ENCODE data around the gene ABTB2. TPM values are rescaled to one million over a fixed set of nuclear protein-coding genes. Genes with fewer than 3 reads are reported as not detected.

The ABTB2 gene
- total and polyA plus RNA-seq, 2 experiments from 2014 or later = 2.6 to 12.1 TPM

DNA sequence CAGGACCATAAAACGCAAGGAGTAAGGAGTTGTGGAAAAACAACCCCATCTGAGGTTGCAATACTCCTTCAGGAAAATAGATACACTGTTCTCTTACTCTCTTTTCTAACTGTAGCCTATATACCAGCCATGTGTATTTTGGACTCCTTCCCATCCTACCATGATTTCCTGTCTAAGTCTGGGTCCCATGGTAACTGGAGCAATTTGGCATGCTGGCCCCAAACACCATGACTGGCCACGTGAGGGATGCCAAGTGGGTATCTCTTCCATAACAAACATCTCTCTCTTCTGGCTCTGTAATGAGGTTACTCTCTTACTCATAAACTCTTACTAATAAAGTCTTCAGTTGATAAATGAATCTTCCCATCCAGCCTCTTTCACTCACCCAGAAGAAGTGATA is 26.5 kb downstream of the ABTB2 start (continued):
- TF ChIP-seq ZNF462 (CRISPR knock-in tag; IDR thresholded peaks at IDR 0.05) = no peak
- no peak for TF ChIP-seq JUNB (IDR thresholded peaks at IDR 0.05; ENCODE audit: unreplicated experiment)
- TF ChIP-seq ETS1 (IDR thresholded peaks at IDR 0.05) = no peak

- DNase-seq (ENCODE audit: low spot score) = no peak
- Mint-ChIP-seq H3K4me3 (no peak overlapping the region), H3K9me3 (no peaks in the 10 kb centered on the region), H3K4me1 (peaks cover 24% of the 10 kb centered on the region), H3K27me3 (ENCODE audit: insufficient read depth, low read depth, poor library complexity) (peaks cover 2% of the 10 kb centered on the region), H3K27ac (no peak overlapping the region), H3K36me3 (ENCODE audit: low read depth) (no peaks in the 10 kb centered on the region)
- no peak overlapping the region for H3K27ac ChIP-seq (ENCODE audit: low read depth)
- peaks cover 10% of the 10 kb centered on the region for H3K4me1 ChIP-seq (ENCODE audit: insufficient read depth)
- H2AFZ ChIP-seq = no peak overlapping the region
- ATAC-seq = no peak
- no peak for TF ChIP-seq ZNF114 (CRISPR knock-in tag; IDR thresholded peaks at IDR 0.05)
- TF ChIP-seq EZH2phosphoT487 (IDR thresholded peaks at IDR 0.05; ENCODE audit: unreplicated experiment) = no peak
- TF ChIP-seq STAT1 (IDR thresholded peaks at IDR 0.05; ENCODE audit: unreplicated experiment) = no peak
- TF ChIP-seq, protein P1, sequence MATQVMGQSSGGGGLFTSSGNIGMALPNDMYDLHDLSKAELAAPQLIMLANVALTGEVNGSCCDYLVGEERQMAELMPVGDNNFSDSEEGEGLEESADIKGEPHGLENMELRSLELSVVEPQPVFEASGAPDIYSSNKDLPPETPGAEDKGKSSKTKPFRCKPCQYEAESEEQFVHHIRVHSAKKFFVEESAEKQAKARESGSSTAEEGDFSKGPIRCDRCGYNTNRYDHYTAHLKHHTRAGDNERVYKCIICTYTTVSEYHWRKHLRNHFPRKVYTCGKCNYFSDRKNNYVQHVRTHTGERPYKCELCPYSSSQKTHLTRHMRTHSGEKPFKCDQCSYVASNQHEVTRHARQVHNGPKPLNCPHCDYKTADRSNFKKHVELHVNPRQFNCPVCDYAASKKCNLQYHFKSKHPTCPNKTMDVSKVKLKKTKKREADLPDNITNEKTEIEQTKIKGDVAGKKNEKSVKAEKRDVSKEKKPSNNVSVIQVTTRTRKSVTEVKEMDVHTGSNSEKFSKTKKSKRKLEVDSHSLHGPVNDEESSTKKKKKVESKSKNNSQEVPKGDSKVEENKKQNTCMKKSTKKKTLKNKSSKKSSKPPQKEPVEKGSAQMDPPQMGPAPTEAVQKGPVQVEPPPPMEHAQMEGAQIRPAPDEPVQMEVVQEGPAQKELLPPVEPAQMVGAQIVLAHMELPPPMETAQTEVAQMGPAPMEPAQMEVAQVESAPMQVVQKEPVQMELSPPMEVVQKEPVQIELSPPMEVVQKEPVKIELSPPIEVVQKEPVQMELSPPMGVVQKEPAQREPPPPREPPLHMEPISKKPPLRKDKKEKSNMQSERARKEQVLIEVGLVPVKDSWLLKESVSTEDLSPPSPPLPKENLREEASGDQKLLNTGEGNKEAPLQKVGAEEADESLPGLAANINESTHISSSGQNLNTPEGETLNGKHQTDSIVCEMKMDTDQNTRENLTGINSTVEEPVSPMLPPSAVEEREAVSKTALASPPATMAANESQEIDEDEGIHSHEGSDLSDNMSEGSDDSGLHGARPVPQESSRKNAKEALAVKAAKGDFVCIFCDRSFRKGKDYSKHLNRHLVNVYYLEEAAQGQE (IDR thresholded peaks at IDR 0.05; ENCODE audit: unreplicated experiment) = no peak
- TF ChIP-seq EZH2 (IDR thresholded peaks at IDR 0.05; ENCODE audit: low read depth, unreplicated experiment) = no peak
- TF ChIP-seq, protein P2, sequence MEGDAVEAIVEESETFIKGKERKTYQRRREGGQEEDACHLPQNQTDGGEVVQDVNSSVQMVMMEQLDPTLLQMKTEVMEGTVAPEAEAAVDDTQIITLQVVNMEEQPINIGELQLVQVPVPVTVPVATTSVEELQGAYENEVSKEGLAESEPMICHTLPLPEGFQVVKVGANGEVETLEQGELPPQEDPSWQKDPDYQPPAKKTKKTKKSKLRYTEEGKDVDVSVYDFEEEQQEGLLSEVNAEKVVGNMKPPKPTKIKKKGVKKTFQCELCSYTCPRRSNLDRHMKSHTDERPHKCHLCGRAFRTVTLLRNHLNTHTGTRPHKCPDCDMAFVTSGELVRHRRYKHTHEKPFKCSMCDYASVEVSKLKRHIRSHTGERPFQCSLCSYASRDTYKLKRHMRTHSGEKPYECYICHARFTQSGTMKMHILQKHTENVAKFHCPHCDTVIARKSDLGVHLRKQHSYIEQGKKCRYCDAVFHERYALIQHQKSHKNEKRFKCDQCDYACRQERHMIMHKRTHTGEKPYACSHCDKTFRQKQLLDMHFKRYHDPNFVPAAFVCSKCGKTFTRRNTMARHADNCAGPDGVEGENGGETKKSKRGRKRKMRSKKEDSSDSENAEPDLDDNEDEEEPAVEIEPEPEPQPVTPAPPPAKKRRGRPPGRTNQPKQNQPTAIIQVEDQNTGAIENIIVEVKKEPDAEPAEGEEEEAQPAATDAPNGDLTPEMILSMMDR (conservative IDR thresholded peaks at IDR 0.05; ENCODE audit: low read depth in 2 of 2) = no peak
- TF ChIP-seq CREB1 (CRISPR knock-in tag; IDR thresholded peaks at IDR 0.05; ENCODE audit: low read depth) = no peak
- no peaks in the 10 kb centered on the region for H3K27me3 ChIP-seq (ENCODE audit: insufficient read depth)
- no peak overlapping the region for H3K4me2 ChIP-seq
- no peak overlapping the region for H3K4me3 ChIP-seq
- H3K79me2 ChIP-seq (replicated peaks; ENCODE audit: insufficient read depth) = no peaks in the 10 kb centered on the region; the same call in 1 of the 2 replicates
- H3K36me3 ChIP-seq (ENCODE audit: insufficient read depth) = no peaks in the 10 kb centered on the region
- H4K20me1 ChIP-seq (replicated peaks; ENCODE audit: insufficient read depth) = no peaks in the 10 kb centered on the region; the same call in 1 of the 2 replicates
- H3F3A ChIP-seq (replicated peaks; ENCODE audit: low read depth) = no peaks in the 10 kb centered on the region
- H3K9me2 ChIP-seq (ENCODE audit: insufficient read depth) = no peaks in the 10 kb centered on the region; the same call in 1 of the 2 replicates
Measured at GRCh38 chr11:34330653-34331052, 27.2 kb downstream of the ABTB2 start.

Measured in GM23338 (cell line).